GM18861 (cell line): ENCODE data around the gene TPST1.
"Not testable (repeated sequence)": the region's sequence is repeated elsewhere in the genome, so short reads cannot be mapped to it uniquely, and the experiment has no call there.

Experiments used
- ATAC-seq: cut with Tn5 transposase; IDR thresholded peaks from one replicate; pipeline ENCODE4 v1.9.1; 2021; ENCODE audit not compliant: unreplicated experiment

The TPST1 gene

GRCh38 chr7:66324985-66325384 is 119.9 kb downstream of the TPST1 start:
- ATAC-seq, result not testable (repeated sequence)

- no peak for ATAC-seq
These were observed 121.5 kb downstream of the TPST1 start for GRCh38 chr7:66326501-66327215.

GRCh38 chr7:66330961-66331360 is 125.8 kb downstream of the TPST1 start:
- no peak for ATAC-seq

GRCh38 chr7:66331883-66332282 is 126.7 kb downstream of the TPST1 start:
- ATAC-seq, result no peak

- ATAC-seq, result no peak
These were observed 128.3 kb downstream of the TPST1 start for GRCh38 chr7:66333443-66333842.

GRCh38 chr7:66335318-66335717 is 130.2 kb downstream of the TPST1 start:
- ATAC-seq, result no peak

- no peak for ATAC-seq
These were observed 131.6 kb downstream of the TPST1 start for GRCh38 chr7:66336760-66337159.

- no peak for ATAC-seq
These were observed 134.0 kb downstream of the TPST1 start for GRCh38 chr7:66339141-66339540.

GRCh38 chr7:66344166-66344565 is 139.0 kb downstream of the TPST1 start:
- ATAC-seq, result no peak

GRCh38 chr7:66348531-66348930 is 143.4 kb downstream of the TPST1 start:
- no peak for ATAC-seq

GRCh38 chr7:66348959-66349358 is 143.8 kb downstream of the TPST1 start:
- no peak for ATAC-seq

GRCh38 chr7:66352071-66352470 is 146.9 kb downstream of the TPST1 start:
- ATAC-seq, result no peak

- ATAC-seq, result no peak
These were observed 148.4 kb downstream of the TPST1 start for GRCh38 chr7:66353547-66353946.

GRCh38 chr7:66355756-66356155 is 150.6 kb downstream of the TPST1 start:
- ATAC-seq, result no peak

- ATAC-seq, result no peak
These were observed 151.2 kb downstream of the TPST1 start for GRCh38 chr7:66356277-66356721.

GRCh38 chr7:66357087-66357486 is 152.0 kb downstream of the TPST1 start:
- no peak for ATAC-seq

- no peak for ATAC-seq
These were observed 154.6 kb downstream of the TPST1 start for GRCh38 chr7:66359656-66360211.

- ATAC-seq, result no peak
These were observed 157.0 kb downstream of the TPST1 start for GRCh38 chr7:66362136-66362535.

- no peak for ATAC-seq
These were observed 158.5 kb downstream of the TPST1 start for GRCh38 chr7:66363635-66364034.

- not testable (repeated sequence) for ATAC-seq
These were observed 159.9 kb downstream of the TPST1 start for GRCh38 chr7:66365031-66365430.

GRCh38 chr7:66371096-66371824 is 166.1 kb downstream of the TPST1 start:
- no peak for ATAC-seq
